Esophagus mucosa (tissue), 1 donor: ENCODE measurements around the gene USP37. TPM values are rescaled to one million over a fixed set of nuclear protein-coding genes. Genes with fewer than 3 reads are reported as not detected.

Experiments
- ATAC-seq: fragments of 200-7000 bp; cut with Tn5 transposase; one replicate; pipeline ENCODE4 v1.9.1; 2020
- total RNA-seq: library from RNA; stranded (reverse); gene quantifications from one replicate; pipeline ENCODE4 v1.2.4, GENCODE V29; 2023
- donor health status: DM: yes; HTN: yes; CAD: no.

The USP37 gene
- total RNA-seq, 1 donor from 2014 or later: 11.8 TPM

DNA sequence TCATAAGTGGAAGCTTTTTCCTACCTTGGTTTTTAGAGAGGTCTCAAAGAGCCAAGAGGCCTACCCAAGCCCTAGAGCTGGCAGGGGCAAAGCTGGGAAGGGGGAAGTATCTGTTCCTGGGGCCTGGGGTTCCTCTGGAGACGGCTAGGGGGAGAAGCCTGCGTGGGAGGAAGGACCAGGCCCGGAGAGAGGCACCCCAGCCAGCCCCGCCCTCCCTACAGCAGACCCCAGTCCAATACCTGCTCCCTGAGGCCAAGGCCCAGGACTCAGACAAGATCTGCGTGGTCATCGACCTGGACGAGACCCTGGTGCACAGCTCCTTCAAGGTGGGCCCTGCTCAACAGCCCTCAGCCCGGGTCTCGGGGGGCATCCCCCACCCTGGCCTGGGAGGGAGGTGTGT is 166.3 kb downstream of the USP37 start:
- ATAC-seq: no peak

DNA sequence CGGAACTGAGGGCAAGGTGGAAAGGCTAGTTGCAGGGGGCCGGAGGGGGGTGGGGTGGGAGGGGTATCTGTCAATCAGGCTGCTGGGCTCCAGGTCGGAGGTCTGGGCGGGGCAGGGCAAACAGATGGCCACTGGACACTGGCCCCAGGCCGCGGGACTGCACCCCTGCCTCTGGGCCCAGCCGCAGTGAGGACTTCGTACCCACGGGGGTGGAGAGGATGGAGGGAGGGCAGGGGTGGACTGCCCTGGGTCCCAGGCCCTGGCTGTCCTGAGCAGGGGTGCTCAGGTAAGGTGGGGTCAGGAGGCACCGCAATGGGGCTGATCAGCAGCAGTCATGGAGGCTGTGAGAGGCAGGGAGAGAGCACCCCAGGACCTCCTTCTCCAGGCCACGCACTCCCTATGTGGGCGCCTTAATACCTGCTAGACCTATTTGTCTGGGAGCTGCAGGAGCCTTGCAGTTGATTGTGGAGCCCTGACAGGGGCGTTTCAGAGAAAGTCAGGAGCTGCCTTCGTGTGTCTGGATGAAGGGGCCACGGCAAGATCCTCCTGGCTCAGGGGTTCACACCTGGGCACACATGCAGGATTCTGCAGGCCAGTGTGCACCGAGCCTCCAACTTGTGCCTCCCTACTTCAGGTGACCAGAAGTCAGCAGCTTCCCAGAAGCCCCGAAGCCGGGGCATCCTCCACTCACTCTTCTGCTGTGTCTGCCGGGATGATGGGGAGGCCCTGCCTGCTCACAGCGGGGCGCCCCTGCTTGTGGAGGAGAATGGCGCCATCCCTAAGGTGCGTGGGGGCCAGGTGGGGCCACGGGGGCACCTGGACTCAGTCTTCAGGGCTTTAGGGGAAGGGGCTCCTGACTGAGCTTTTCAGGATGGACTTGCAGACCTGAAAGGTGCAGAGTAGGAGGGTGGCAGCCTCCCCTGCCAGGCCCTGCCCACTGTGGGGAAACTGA is 166.9 kb downstream of the USP37 start:
- ATAC-seq: no peak

Other genes starting within 250 kb of the USP37 start
- gene CATIP, start 211.5 kb downstream of the USP37 start, total RNA-seq: not detected
- 3.5 TPM for gene SLC11A1, start 186.1 kb downstream of the USP37 start, total RNA-seq
- gene CTDSP1, start 168.5 kb downstream of the USP37 start, total RNA-seq: 64.2 TPM
- not detected for gene VIL1, start 149.2 kb downstream of the USP37 start, total RNA-seq
- 34.6 TPM for gene CNOT9, start 488 bp upstream of the USP37 start, total RNA-seq
- 5.7 TPM for gene PLCD4, start 39.5 kb upstream of the USP37 start, total RNA-seq
- 13.8 TPM for gene ZNF142, start 91.3 kb upstream of the USP37 start, total RNA-seq
- gene BCS1L, start 91.3 kb upstream of the USP37 start, total RNA-seq: 43.9 TPM
- gene RNF25, start 103.7 kb upstream of the USP37 start, total RNA-seq: 15.3 TPM
- 12.0 TPM for gene STK36, start 103.7 kb upstream of the USP37 start, total RNA-seq
- 14.0 TPM for gene TTLL4, start 142.5 kb upstream of the USP37 start, total RNA-seq
- 4.9 TPM for gene CYP27A1, start 213.8 kb upstream of the USP37 start, total RNA-seq